Hepatocyte (in vitro differentiated cells): Measurements from ENCODE around the gene ERMARD.

Experiments
- EZH2 ChIP-seq: fragments of 200-600 bp; sonication (generic); IDR thresholded peaks from 2 replicates; pipeline ENCODE4 v1.6.1; 2016; ENCODE audit warnings: antibody characterized with exemption, mild to moderate bottlenecking, borderline replicate concordance
- EZH2phosphoT487 ChIP-seq: fragments of 200-600 bp; sonication (generic); IDR thresholded peaks from one replicate; pipeline ENCODE4 v1.6.1; 2018; ENCODE audit warnings: antibody characterized with exemption, mild to moderate bottlenecking, low read depth, moderate library complexity; ENCODE audit not compliant: unreplicated experiment, severe bottlenecking
- TF ChIP-seq, protein P1 (sequence below): fragments of 200-600 bp; sonication (generic); IDR thresholded peaks from 2 replicates; pipeline ENCODE4 v1.5.1; 2016; ENCODE audit warnings: antibody characterized with exemption, mild to moderate bottlenecking; ENCODE audit not compliant: poor library complexity

DNA sequence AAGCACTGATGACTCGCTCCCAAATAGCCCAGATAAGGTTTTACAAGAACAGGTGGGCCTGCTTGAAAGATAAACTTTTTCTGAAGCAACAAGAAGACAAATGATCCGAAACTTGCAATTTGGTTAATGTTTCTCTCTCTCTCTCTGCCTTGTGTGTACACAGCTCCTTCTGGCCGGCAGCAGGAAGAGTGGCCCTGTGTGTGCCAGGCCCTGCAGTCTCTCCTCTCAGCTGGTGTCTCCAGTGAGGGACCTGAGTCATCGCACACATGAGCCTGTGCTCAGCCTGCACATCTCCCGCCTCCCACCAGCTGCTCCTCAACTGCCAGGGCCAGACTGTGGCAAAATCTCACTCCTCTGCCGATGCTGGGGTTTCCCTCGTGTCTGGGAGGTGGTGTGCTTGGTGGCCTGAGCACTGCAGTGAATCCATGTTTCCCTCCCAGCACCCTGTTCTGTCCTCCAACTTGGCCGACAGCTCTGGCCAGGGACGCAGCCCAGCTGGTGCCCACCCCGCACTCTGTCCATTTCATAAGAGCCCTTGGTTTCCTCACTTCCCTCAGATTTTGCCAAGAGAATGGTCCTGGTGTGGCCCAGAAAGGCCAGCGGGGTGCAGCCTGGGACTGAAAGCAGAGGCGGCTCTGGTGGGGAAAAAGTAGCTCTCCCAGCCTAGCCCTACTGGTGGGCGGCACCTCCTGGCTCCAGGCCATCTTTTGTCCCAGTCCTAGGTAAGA, 49.4 kb downstream of the ERMARD start:
- TF ChIP-seq, protein P1, sequence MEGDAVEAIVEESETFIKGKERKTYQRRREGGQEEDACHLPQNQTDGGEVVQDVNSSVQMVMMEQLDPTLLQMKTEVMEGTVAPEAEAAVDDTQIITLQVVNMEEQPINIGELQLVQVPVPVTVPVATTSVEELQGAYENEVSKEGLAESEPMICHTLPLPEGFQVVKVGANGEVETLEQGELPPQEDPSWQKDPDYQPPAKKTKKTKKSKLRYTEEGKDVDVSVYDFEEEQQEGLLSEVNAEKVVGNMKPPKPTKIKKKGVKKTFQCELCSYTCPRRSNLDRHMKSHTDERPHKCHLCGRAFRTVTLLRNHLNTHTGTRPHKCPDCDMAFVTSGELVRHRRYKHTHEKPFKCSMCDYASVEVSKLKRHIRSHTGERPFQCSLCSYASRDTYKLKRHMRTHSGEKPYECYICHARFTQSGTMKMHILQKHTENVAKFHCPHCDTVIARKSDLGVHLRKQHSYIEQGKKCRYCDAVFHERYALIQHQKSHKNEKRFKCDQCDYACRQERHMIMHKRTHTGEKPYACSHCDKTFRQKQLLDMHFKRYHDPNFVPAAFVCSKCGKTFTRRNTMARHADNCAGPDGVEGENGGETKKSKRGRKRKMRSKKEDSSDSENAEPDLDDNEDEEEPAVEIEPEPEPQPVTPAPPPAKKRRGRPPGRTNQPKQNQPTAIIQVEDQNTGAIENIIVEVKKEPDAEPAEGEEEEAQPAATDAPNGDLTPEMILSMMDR, result no peak
- TF ChIP-seq EZH2phosphoT487 (no peak), EZH2 (no peak)
